Urothelium cell line (cell line): ENCODE data around the gene GGT6.
"Not testable (repeated sequence)": the region's sequence is repeated elsewhere in the genome, so short reads cannot be mapped to it uniquely, and the experiment has no call there.

Experiments
- DNase-seq: peaks from one replicate; pipeline ENCODE4 v3.0.0; 2011; ENCODE audit warnings: low spot score, mixed read lengths
- FAIRE-seq: peaks from 2 replicates; lab custom pipeline; 2011; peaks lifted over from hg19 to GRCh38; lab: Jason Lieb, UNC

The GGT6 gene, protein sequence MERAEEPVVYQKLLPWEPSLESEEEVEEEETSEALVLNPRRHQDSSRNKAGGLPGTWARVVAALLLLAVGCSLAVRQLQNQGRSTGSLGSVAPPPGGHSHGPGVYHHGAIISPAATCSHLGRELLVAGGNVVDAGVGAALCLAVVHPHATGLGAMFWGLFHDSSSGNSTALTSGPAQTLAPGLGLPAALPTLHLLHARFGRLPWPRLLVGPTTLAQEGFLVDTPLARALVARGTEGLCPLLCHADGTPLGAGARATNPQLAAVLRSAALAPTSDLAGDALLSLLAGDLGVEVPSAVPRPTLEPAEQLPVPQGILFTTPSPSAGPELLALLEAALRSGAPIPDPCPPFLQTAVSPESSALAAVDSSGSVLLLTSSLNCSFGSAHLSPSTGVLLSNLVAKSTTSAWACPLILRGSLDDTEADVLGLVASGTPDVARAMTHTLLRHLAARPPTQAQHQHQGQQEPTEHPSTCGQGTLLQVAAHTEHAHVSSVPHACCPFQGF

DNA sequence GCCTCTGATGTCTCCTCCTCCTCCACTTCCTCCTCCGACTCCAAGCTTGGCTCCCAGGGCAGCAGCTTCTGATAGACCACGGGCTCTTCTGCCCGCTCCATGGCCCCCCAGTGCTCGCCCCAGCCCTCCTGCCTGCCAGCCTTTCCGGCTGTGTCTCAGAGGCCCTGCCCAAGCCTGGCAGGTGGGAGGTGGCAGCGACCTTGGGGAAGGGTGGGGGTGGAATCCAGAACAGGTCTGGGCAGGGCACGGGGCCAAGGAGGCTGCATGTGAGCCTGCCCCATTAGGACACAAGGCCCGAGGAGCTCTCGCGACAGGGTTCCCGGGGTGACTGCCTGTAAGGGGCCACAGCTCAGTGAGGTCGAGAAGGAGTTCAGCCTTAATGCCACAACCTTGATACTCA, at the start of gene GGT6:
Gene GGT6 (minus strand): TSS at position 157 of the 400 bp plus-strand sequence. CDS start 56 bp downstream, at position 101.
- no peak for DNase-seq
- no peak for FAIRE-seq

DNA sequence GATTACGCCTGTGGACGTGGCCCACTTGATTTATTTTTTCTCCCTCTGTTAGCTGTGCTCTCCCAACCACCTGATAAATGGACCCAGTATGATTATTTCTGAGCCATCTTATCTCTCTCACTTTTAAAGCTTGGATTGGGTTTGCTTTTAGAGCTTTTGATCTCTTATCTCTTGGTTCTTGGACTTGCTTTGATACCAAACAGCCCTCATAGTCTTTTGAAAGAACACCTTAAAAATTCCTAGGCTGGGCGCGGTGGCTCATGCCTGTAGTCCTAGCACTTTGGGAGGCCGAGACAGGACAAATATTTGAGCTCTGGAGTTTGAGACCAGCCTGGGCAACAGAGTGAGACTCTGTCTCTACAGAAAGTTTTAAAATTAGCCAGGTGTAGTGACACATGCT, 49.8 kb upstream of the GGT6 start:
- DNase-seq (no peak), FAIRE-seq (no peak)

DNA sequence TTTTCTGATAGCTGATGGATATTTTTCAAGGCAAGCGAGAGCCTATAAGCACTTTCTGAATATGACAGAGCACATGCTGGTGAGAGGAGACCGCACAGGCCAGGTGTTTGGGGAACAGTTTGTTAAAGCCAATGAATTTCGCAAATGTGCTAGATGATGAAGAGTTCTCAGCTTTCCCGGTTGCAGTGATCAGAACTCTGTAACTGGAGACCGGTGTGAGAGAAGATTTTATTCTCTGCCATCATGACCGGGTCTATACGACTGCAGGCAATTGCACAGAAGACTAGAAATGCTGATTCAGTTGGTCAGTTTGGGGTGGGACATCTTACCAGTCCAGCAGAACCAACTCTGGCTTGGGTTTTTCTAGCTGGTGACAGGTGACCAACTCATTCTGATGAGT, 49.4 kb upstream of the GGT6 start:
- DNase-seq (no peak), FAIRE-seq (no peak)

DNA sequence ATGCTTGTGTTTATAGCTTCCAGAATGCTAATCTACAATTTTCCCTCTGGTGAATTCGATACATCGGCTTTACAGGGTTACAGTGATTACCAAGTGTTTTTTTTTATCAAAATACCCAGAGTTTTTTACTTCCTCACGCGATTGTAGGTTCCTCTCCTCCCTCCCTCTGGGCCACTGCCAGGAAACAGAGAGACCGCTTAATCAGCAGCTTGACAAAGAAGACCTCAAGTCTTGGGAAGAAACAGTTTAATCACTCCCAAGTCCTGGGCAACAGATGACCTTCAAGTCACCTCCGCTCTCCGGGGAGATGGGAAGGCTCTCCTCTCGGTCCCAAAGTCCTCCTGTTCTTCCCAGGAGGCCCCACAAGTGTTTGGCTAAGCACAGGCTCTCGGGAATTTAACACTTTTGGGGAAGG, 47.4 kb upstream of the GGT6 start:
- DNase-seq (no peak), FAIRE-seq (no peak)

DNA sequence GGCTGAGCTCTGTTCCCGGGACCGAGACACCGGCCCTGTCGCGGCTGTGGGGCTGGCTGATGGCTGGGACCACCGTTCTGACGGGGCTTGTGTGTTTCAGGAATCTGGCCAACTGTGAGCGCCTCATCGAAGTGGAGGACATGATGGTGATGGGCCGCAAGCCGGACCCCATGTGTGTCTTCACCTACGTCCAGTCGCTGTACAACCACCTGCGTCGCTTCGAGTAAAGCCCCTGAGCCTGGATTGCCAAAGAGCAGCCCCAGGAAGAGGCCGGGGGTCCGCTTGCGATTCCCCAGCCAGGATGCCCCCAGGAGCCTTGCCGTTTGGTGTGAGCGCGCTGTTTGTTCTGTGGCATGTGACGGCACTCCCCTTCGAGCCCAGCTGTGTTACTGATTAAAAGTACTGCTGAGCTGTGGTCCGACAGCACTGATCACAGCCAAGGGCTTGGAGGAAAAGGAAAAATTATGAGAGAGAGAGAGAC, 46.9 kb upstream of the GGT6 start:
- no peak for FAIRE-seq
- DNase-seq = no peak

DNA sequence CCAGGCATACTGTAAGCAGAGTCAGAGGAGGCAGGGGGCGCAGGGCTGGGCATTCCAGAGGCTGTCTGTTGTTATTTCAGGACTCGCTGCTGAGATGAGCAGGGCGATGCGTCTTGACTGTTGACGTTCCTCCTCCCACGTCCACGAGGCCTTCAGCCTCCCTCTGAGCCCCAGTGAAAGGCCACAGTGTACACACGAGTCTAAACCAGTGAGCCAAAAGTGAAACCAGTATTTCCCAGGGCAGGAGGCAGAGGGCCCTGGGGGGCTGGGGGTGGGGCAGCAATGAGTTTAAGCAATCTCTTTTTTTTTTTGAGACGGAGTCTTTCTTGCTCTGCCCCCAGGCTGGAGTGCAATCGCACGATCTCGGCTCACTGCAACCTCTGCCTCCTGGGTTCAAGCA, 45.4 kb upstream of the GGT6 start:
- FAIRE-seq = no peak
- DNase-seq = no peak

DNA sequence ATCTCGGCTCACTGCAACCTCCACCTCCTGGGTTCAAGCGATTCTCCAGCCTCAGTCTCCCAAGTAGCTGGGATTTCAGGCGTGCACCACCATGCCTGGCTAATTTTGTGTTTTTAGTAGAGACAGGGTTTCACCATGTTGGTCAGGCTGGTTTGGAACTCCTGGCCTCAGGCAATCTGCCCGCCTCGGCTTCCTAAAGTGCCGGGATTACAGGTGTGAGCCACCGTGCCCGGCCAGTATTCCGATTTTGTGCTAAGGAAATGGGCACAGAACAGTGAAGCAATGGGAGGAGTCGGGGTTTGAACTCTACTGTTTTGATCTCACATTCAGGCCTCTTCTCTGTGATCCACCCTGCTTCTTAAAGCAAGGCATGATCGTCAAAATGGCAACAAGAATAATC, 44.4 kb upstream of the GGT6 start:
- not testable (repeated sequence) for FAIRE-seq, DNase-seq

DNA sequence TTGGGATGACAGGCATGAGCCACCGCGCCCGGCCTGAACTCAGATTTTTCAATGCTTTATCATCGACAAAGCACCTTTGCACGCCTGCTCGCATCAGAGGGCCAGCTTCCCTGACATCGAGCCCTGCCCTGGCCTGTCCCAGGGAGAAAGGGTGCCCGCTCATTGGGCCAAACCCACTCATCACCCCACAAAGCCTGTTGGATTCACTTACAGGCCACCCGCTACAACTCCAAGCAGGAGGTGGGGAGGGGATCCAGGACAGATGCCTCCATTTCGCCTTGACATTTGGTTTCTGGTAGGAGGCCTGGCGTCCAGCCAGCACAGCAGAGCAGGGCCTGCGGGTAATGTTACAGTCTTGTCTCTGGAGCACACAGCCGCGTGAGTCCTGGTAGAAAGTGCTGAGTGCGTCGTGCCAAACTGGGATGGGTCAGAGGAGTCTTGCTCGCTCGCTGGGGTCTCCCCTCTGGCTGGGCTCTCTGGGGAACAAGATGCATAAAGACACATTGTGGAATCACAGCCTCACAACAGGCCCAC, 43.8 kb upstream of the GGT6 start:
- FAIRE-seq (no peak), DNase-seq (peak; percentile 43)

DNA sequence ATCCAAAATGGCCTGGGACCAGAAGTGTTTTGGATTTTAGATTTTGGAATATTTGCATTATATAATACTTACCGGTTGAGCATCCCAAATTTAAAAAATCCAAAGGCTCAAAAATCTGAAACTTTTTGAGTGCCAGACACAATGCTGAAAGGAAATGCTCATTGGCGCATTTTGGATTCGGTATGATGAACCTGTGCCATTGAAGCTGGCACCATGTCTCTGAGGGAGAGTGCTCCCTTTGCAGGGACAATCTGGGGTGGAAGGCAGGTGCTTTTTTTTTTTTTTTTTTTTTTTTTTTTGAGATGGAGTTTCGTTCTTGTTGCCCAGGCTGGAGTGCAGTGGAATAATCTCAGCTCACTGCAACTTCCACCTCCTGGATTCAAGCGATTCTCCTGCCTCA, 41.7 kb upstream of the GGT6 start:
- FAIRE-seq (no peak), DNase-seq (no peak)

DNA sequence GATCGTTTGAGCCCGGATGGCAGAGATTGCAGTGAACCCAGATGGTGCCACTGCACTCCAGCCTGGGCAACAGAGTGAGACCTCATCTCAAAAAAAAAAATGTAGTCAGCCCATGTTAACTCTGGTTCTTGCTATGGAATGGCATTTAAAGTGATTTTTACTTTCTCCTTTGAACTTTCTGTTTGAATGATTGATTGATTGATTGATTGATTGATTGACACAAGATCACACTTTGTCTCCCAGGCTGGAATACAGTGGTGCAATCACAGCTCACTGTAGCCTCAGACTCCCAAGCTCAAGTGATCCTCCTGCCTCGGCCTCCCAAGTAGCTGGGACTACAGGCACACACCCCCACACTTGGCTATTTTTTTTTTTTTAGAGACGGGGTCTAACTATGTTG, 40.9 kb upstream of the GGT6 start:
- FAIRE-seq (no peak), DNase-seq (no peak)

DNA sequence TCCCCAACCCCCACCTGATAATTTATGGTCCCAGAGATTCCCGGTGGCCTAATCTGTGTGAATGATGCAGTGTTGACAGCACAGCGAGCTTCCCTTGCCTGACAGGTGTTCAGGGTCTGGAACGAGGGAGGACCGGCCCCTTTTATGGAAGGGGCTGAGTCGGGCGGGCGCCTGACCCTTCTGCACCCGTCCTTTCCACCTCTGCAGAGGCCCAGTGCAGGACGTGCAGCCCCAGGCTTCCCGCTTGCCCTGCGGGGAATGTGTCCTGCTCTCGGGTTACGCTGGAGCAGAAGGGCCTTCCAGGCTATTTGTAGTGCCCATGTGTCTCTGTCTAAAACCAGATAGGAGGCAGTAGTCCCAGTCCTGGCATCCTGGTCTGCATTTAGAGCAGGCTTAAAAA, 40.2 kb upstream of the GGT6 start:
- no peak for FAIRE-seq

DNA sequence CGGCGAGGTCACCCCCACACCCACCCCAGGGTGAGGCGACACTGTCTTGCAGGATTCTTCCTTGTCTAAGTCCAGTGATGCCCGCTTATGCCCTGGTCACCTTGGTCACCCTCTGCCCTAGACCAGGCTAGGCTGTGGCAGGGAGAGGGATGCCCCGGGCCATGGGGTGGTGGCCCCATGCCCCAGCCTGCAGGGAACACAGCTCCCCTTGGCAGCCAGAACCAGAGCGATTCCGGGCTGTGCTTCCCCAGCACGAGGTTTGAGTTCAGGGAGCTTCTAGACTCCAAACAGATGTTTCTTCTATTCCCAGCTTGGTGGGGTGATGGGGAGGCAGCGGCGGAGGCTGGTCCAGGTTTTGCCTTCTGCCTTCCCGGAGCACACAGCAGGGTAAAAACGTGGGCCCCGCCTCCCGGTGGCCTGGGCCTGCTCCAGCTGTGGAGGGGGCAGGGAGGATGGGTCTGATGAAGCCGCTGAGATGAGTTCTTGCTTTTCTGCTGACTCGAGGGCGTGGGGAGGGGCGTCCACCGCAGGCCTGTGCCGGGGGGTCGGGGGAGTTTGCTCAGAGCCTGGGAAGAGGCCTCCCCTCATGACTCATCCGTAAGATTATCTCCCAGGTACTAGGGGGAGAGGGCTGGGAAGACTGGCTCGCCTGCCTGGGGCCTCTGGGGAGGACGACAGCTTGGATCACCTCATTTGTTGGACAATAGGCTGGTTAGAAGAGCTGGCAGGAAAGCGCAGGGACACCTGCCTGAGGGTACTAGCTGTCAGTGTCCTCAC, 39.3 kb upstream of the GGT6 start:
- DNase-seq = peak; percentile 34
- FAIRE-seq = no peak

More for the DNA sequence above, 40.2 kb upstream of the GGT6 start:
- DNase-seq = no peak

DNA sequence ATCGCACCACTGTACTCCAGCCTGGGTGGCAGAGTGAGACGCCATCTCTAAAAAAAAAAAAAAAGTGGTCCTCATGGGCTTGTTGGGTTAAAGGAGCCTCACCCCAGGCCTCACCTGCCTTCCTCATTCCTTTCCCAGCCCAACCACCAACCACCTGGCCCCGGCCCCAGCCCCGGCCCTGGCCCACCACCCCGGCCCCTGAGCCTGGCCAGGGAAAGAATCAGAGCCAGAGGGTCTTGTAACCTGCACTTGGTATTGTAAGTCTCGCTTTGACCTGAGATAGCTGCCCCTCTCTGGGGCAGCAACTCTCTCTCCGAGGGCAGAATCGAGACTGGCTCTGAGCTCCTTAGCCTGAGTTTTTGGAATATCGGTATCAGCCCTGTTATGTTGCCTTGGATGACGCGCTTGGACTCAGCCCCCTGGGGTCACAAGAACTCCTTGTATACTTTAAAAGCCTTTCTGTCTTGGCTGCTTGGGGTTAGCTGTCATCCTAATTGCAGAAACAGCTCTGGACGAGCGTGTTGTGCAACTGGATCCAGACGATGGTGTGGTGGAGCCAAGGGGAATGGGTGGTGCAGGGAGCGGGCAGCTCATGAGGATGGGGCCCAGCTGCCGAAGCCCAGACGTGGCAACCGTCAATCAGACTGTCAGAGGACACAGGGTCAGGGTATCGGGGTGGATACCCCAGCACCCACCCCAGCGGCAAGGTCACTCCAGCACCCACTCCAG, 38.6 kb upstream of the GGT6 start:
- FAIRE-seq = no peak
- DNase-seq = no peak

DNA sequence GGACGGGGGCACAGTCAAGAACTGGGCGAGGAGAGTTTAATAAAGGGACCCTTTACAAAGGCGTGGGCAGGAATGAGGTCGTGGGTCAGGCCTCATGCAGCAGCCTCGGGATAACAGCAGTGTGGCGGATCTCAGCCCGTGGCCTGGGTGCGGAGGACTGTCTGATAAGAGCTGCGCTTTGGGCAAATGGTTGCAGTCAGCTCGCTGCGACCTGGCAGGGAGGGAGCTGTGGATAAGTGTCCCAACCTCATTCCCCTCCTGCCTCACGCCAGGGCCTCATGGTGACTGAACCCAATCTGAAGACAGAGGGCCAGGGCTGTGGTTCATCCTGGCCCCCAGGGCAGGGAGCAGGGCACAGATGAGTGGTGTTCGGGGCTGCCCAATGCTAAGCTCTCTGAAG, 37.6 kb upstream of the GGT6 start:
- DNase-seq (no peak), FAIRE-seq (no peak)

DNA sequence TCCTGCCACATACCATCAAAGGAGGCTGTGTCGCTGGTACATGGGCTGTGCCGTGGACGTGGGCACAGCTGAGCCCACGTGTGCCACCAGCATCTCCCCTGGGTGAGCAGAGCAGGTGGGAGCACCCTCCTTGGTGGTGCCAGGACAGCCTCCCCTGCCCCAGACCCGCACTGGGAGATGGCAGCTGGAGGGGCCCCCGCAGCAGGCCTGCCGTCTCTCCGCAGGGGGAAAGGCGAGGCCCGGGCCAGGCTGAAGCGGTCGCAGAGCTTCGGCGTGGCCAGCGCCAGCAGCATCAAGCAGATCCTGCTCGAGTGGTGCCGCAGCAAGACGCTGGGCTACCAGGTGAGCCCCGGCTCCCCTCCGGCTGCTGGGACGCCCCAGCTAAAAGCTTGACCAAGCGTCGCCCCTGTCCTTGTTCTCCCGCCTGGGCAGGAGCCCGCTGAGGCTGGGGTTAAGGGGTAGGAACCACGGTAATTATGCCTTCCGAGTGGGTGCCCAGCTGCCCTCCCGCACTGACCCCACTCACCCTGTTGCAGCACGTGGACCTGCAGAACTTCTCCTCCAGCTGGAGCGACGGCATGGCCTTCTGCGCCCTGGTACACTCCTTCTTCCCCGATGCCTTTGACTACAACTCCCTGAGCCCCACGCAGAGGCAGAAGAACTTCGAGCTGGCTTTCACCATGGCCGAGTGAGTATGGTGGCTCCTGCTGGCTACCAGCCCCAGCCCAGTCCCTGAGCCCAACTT, 36.4 kb upstream of the GGT6 start:
- FAIRE-seq (no peak), DNase-seq (no peak)

DNA sequence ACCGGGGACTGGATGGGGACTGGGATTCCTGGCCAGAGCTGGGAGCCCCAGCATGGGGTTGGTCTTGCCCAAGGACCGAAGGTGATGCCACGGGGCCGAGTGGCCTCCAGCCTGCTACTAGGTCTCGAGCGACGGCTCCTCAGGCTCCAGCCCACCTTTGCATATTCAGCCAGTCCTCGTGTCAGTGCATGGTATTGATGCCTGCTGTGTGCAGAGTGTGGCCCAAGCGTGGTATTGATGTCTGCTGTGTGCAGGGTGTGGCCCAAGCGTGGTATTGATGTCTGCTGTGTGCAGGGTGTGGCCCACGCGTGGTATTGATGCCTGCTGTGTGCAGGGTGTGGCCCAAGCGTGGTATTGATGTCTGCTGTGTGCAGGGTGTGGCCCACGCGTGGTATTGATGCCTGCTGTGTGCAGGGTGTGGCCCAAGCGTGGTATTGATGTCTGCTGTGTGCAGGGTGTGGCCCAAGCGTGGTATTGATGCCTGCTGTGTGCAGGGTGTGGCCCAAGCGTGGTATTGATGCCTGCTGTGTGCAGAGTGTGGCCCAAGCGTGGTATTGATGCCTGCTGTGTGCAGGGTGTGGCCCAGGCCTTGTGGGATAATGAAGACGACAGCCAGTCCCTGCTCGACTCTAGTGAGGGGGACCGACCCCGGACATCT, 35.4 kb upstream of the GGT6 start:
- not testable (repeated sequence) for FAIRE-seq, DNase-seq

DNA sequence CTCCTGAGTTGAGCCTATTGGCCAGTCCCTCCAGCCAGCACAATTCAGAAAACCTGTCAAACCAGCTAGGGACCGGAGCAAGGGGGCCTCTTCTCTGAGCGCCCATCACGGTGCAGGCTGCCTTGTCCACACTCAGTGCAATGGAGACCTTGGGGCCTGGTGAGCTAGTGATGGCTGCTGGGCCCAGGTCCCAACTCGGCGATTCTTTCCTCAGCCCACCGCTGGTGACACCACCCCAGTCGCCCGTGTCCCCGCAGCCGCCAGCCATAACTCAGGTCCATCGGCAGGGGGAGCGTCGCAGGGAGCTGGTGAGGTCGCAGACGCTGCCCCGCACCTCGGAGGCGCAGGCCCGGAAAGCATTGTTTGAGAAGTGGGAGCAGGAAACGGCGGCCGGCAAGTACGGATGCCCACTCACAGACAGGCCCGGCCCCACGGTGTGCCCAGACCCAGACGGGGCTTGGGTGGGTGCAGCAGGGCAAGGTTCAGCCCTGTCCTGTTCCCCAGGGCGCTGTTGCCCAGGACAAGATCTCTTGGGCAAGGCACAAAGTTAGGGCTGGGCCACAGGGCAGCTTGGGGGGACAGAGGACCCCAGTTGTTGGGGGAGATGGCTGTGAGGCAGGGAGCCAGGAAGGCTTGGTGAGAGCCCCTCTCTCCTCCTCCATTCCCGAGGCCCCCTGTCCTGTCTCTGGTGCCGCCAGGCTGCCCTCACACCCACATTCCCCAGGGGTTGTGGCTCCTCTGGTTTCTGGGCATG, 34.7 kb upstream of the GGT6 start:
- FAIRE-seq (no peak), DNase-seq (no peak)

DNA sequence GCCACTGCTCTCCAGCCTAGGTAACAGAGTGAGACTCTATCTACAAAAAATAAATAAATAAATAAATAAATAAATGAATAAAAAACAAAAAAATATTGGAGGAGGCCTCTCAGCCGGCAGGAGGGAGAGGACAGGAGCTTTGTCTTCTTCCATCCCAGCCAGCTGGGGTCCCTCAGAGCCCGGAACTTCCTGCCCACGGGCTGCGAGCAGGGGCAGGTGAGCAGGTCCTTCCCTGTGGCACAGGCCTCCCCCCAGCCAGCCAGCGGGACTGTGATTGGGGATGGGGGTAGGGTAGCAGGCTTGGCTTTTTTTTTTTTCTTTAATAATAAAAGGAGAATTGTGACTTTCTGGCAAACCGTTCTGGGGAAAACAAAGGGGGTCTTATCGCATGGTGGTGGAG, 34.0 kb upstream of the GGT6 start:
- FAIRE-seq (no peak), DNase-seq (no peak)

DNA sequence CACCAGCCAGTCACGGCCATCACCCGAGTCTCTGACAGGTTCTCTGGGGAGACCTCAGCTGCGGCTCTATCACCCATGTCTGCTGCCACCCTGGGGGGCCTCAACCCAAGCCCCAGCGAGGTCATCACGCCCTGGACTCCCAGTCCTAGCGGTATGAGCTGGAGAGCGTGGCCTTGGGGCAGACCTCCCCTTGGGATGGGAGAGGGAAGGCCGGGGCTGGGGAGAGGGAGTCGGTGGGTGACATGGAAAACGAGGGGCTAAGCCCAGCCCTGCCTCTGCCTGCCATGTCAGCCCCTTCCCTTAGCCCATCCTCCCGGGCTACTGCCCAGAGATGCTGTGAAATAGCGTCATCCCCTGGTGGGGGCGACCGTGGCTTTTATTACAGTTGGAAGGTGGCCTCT, 32.6 kb upstream of the GGT6 start:
- no peak for FAIRE-seq
- no peak for DNase-seq
